ENCODE results near the gene CACFD1. TPM values are rescaled to one million over a fixed set of nuclear protein-coding genes. Genes with fewer than 3 reads are reported as not detected.

The CACFD1 gene
- polyA plus RNA-seq, 3 donors = 5.0 to 6.7 (median 5.1) TPM

- Histone ChIP-seq H3K27me3 (ENCODE audit: control insufficient read depth in 2 of 2, insufficient read depth in 2 of 2, low read length in 2 of 2) (peaks cover 0 to 15% of the 10 kb centered on the region in 2 donors), H3K4me1 (ENCODE audit: control insufficient read depth in 1 of 2, insufficient read depth in 2 of 2, low read length in 2 of 2) (peaks cover 60 to 66% of the 10 kb centered on the region in 2 donors), H2AFZ (ENCODE audit: insufficient read depth, low read depth, low read length, poor library complexity, severe bottlenecking) (peak overlapping the region; percentile 81), H3K27ac (ENCODE audit: low read depth in 1 of 2, low read length in 2 of 2) (peak overlapping the region; percentile 90 to 93), H3K9ac (ENCODE audit: insufficient read depth, low read length, poor library complexity, severe bottlenecking) (peak overlapping the region; percentile 86), H3K4me3 (replicated peaks in 1 of 3; ENCODE audit: low read depth in 2 of 3, low read length in 3 of 3) (peak overlapping the region; percentile 74 to 95 (median 90)), H3K79me2 (ENCODE audit: insufficient read depth, low read length) (peaks cover 36% of the 10 kb centered on the region), H3K36me3 (replicated peaks in 1 of 2; ENCODE audit: control insufficient read depth in 1 of 2, insufficient read depth in 2 of 2, low read length in 2 of 2) (peaks cover 25% of the 10 kb centered on the region in 2 donors), H4K20me1 (ENCODE audit: insufficient read depth, low read length) (peaks cover 57% of the 10 kb centered on the region), H3K9me3 (replicated peaks in 1 of 2; ENCODE audit: control insufficient read depth in 1 of 2, insufficient read depth in 1 of 2, low read length in 2 of 2) (no peaks in the 10 kb centered on the region), H3K4me2 (replicated peaks; ENCODE audit: extremely low read depth, low read length, poor library complexity, severe bottlenecking) (peak overlapping the region; percentile 97)
- TF ChIP-seq CTCF (IDR thresholded peaks at IDR 0.05) = no peak
- peak in 2 of 3 donors; percentile 46 to 86 for DNase-seq
- 41% methylated on average over 15 of the region's 17 CpGs for WGBS (ENCODE audit: insufficient coverage)
- Mint-ChIP-seq H3K9me3 (no peaks in the 10 kb centered on the region), H3K27me3 (ENCODE audit: low read depth in 3 of 3) (peaks cover 21 to 37% (median 33%) of the 10 kb centered on the region in 3 donors), H3K27ac (peak overlapping the region; percentile 86 to 99 (median 95)), H3K36me3 (peaks cover 18 to 32% of the 10 kb centered on the region in 2 donors), H3K4me3 (peak overlapping the region; percentile 84 to 92), H3K4me1 (peaks cover 46% of the 10 kb centered on the region)
- intact Hi-C loops (cut with micrococcal nuclease) = loop anchor here in 1 of 2 donors (1.0 to 10.0 kb wide), 3 partner anchors 18 to 547 kb away; partner anchors contain the start of genes BRD3OS and REXO4
Observed at GRCh38 chr9:133477992-133478850, 18.4 kb downstream of the CACFD1 start.

- Mint-ChIP-seq H3K9me3 (peaks cover 0 to 3% (median 0%) of the 10 kb centered on the region in 7 donors), H3K27me3 (ENCODE audit: low read depth in 3 of 3) (peaks cover 27 to 40% (median 33%) of the 10 kb centered on the region in 3 donors), H3K4me1 (peaks cover 44% of the 10 kb centered on the region), H3K27ac (peak within 1 kb of the TSS; percentile 78 to 99 (median 95)), H3K36me3 (peaks cover 14 to 25% of the 10 kb centered on the region in 2 donors), H3K4me3 (peak within 1 kb of the TSS; percentile 84 to 92)
- no peak for TF ChIP-seq CTCF (IDR thresholded peaks at IDR 0.05)
- Histone ChIP-seq H3K27ac (ENCODE audit: low read depth in 1 of 2, low read length in 2 of 2) (peak within 1 kb of the TSS; percentile 90 to 93), H3K4me2 (replicated peaks; ENCODE audit: extremely low read depth, low read length, poor library complexity, severe bottlenecking) (peak within 1 kb of the TSS; percentile 97), H3K9ac (ENCODE audit: insufficient read depth, low read length, poor library complexity, severe bottlenecking) (peak within 1 kb of the TSS; percentile 86), H3K27me3 (ENCODE audit: control insufficient read depth in 2 of 2, insufficient read depth in 2 of 2, low read length in 2 of 2) (peaks cover 0 to 15% of the 10 kb centered on the region in 2 donors), H3K4me1 (ENCODE audit: control insufficient read depth in 1 of 2, insufficient read depth in 2 of 2, low read length in 2 of 2) (peaks cover 52 to 57% of the 10 kb centered on the region in 2 donors), H3K9me3 (replicated peaks in 1 of 2; ENCODE audit: control insufficient read depth in 1 of 2, insufficient read depth in 1 of 2, low read length in 2 of 2) (no peaks in the 10 kb centered on the region), H4K20me1 (ENCODE audit: insufficient read depth, low read length) (peaks cover 48% of the 10 kb centered on the region), H3K36me3 (replicated peaks in 1 of 2; ENCODE audit: control insufficient read depth in 1 of 2, insufficient read depth in 2 of 2, low read length in 2 of 2) (peaks cover 17% of the 10 kb centered on the region in 2 donors), H3K4me3 (replicated peaks in 1 of 3; ENCODE audit: low read depth in 2 of 3, low read length in 3 of 3) (peak within 1 kb of the TSS; percentile 74 to 95 (median 90)), H2AFZ (ENCODE audit: insufficient read depth, low read depth, low read length, poor library complexity, severe bottlenecking) (peak within 1 kb of the TSS; percentile 81), H3K79me2 (ENCODE audit: insufficient read depth, low read length) (peaks cover 33% of the 10 kb centered on the region)
- WGBS (ENCODE audit: insufficient coverage) = under 1% methylated on average over 82 of the region's 84 CpGs
- DNase-seq = peak; percentile 70 to 87 (median 86)
- intact Hi-C loops (cut with micrococcal nuclease) = loop anchor here in 1 of 2 donors (1.0 to 10.0 kb wide), 3 partner anchors 19 to 546 kb away; partner anchors contain the start of genes BRD3OS and REXO4
Observed at GRCh38 chr9:133478851-133479711, 19.3 kb downstream of the CACFD1 start, which contains the start of gene SLC2A6. Gene SLC2A6, minus strand, starts transcription at chr9:133479099. Its CDS starts 40 bp downstream, at chr9:133479059.
